GM12878 (cell line): Measurements from ENCODE around the gene B3GNT9. TPM values are rescaled to one million over a fixed set of nuclear protein-coding genes. Genes with fewer than 3 reads are reported as not detected.
A peak's percentile ranks its signal among the peaks of the same experiment; 100 is the strongest.

ENCODE experiments used
- BACH1 ChIP-seq: fragments of 450-650 bp; IDR thresholded peaks from 2 replicates; pipeline ENCODE4 v1.6.1; 2017; ENCODE audit warnings: mild to moderate bottlenecking, borderline replicate concordance
- CREB1 ChIP-seq: IDR thresholded peaks from 2 replicates; pipeline ENCODE4 v1.6.1; 2012; ENCODE audit warnings: low read depth, mild to moderate bottlenecking, inconsistent platforms
- ETV6 ChIP-seq, 2 experiments: fragments of 450-650 bp in 1 of 2; IDR thresholded peaks in 1 of 2; conservative IDR thresholded peaks in 1 of 2; 2 replicates each; pipeline ENCODE4 v1.6.1; 2014; ENCODE audit warnings: antibody characterized with exemption in 1 of 2, borderline replicate concordance in 1 of 2, low read depth in 1 of 2, mild to moderate bottlenecking in 1 of 2, moderate library complexity in 1 of 2
- FOXM1 ChIP-seq: IDR thresholded peaks from 2 replicates; pipeline ENCODE4 v1.6.1; 2012; ENCODE audit warnings: low read depth, mild to moderate bottlenecking, inconsistent platforms, low read length, moderate library complexity
- HCFC1 ChIP-seq: fragments of 150-350 bp; IDR thresholded peaks from 2 replicates; pipeline ENCODE4 v1.6.1; 2014; ENCODE audit warnings: low read length
- HDAC6 ChIP-seq: fragments of 200-600 bp; sonication (generic); IDR thresholded peaks from one replicate; pipeline ENCODE4 v1.8.0; 2017; ENCODE audit warnings: antibody characterized with exemption; ENCODE audit not compliant: unreplicated experiment
- HDGF ChIP-seq: fragments of 450-650 bp; IDR thresholded peaks from 2 replicates; pipeline ENCODE4 v1.6.1; 2016; ENCODE audit warnings: antibody characterized with exemption
- IKZF2 ChIP-seq, 2 experiments: fragments of 450-650 bp; IDR thresholded peaks; 2 replicates each; pipeline ENCODE4 v1.6.1; 2017; ENCODE audit warnings: mild to moderate bottlenecking in 2 of 2, moderate library complexity in 2 of 2
- LARP7 ChIP-seq: fragments of 450-650 bp; IDR thresholded peaks from 2 replicates; pipeline ENCODE4 v1.6.1; 2017; ENCODE audit warnings: mild to moderate bottlenecking
- MEF2A ChIP-seq: IDR thresholded peaks from 2 replicates; pipeline ENCODE4 v1.6.1; 2011; ENCODE audit warnings: low read depth, mild to moderate bottlenecking, low read length, moderate library complexity; ENCODE audit not compliant: insufficient read depth
- MEF2B ChIP-seq: fragments of 450-650 bp; IDR thresholded peaks from 2 replicates; pipeline ENCODE4 v1.6.1; 2018; ENCODE audit warnings: mild to moderate bottlenecking, moderate library complexity; ENCODE audit not compliant: partially characterized antibody, poor library complexity, severe bottlenecking
- SIX5 ChIP-seq: IDR thresholded peaks from 2 replicates; pipeline ENCODE4 v1.6.1; 2011; ENCODE audit warnings: mild to moderate bottlenecking, low read depth, low read length, moderate library complexity; ENCODE audit not compliant: severe bottlenecking
- TCF12 ChIP-seq: IDR thresholded peaks from 2 replicates; pipeline ENCODE4 v1.6.1; 2011; ENCODE audit warnings: low read depth, mild to moderate bottlenecking, low read length
- TCF3 ChIP-seq: IDR thresholded peaks from 2 replicates; pipeline ENCODE4 v1.6.1; 2012; ENCODE audit warnings: low read depth, mild to moderate bottlenecking, low read length, borderline replicate concordance; ENCODE audit not compliant: insufficient read depth
- polyA plus RNA-seq, 11 experiments: library from polyadenylated mRNA; depleted of rRNA in 4 of 11; unstranded in 6 of 11; stranded (reverse) in 5 of 11; fragments of >200 nt; fragmentation: Nextera tagmentation in 4 of 11; fragmentation: Illumina TruSeq in 1 of 11; extraction: Ambion mirVana in 4 of 11; extraction: Trizol in 1 of 11; gene quantifications; 1 replicate in 1 of 11; 2 replicates in 10 of 11; pipeline versions ENCODE4 v1.2.1 to v1.2.3, GENCODE V29; 2011 to 2016; ENCODE audit warnings: inconsistent platforms in 2 of 11, missing spikeins in 2 of 11, low read depth in 1 of 11
- total RNA-seq, 4 experiments: library from RNA; depleted of rRNA in 3 of 4; stranded (reverse); fragments of >200 nt in 3 of 4; fragmentation: Illumina TruSeq in 1 of 4; extraction: Trizol in 1 of 4; gene quantifications; 2 replicates each; pipeline versions ENCODE4 v1.2.1 to v1.2.3, GENCODE V29; 2013 to 2021
- TF ChIP-seq, protein P1 (sequence below): IDR thresholded peaks from 2 replicates; pipeline ENCODE4 v1.6.1; 2012; ENCODE audit warnings: improper control_type of control experiment, low read depth, low read length; ENCODE audit not compliant: insufficient replicate concordance
- TF ChIP-seq, protein P2 (sequence below): fragments of 450-650 bp; IDR thresholded peaks from 2 replicates; pipeline ENCODE4 v1.6.1; 2016; ENCODE audit warnings: mild to moderate bottlenecking
- TF ChIP-seq, protein P3 (sequence below): IDR thresholded peaks from 2 replicates; pipeline ENCODE4 v1.6.1; 2012; ENCODE audit warnings: low read depth, low read length, improper control_type of control experiment
- TF ChIP-seq, protein P4 (sequence below): IDR thresholded peaks from 2 replicates; pipeline ENCODE4 v1.6.1; 2011; ENCODE audit warnings: borderline replicate concordance, low read depth, mild to moderate bottlenecking, moderate library complexity, mixed read lengths, low read length; ENCODE audit not compliant: insufficient read depth; ENCODE audit errors: extremely low read length
- TF ChIP-seq, protein P5 (sequence below): IDR thresholded peaks from 2 replicates; pipeline ENCODE4 v1.6.1; 2012; ENCODE audit warnings: low read depth, low read length, improper control_type of control experiment

Gene B3GNT9
- total and polyA plus RNA-seq, 10 of the 15 experiments (the other 5 are each of a cell fraction or from before 2014, with no cell fraction given): 0.08 to 5.0 (median 1.9) TPM

DNA sequence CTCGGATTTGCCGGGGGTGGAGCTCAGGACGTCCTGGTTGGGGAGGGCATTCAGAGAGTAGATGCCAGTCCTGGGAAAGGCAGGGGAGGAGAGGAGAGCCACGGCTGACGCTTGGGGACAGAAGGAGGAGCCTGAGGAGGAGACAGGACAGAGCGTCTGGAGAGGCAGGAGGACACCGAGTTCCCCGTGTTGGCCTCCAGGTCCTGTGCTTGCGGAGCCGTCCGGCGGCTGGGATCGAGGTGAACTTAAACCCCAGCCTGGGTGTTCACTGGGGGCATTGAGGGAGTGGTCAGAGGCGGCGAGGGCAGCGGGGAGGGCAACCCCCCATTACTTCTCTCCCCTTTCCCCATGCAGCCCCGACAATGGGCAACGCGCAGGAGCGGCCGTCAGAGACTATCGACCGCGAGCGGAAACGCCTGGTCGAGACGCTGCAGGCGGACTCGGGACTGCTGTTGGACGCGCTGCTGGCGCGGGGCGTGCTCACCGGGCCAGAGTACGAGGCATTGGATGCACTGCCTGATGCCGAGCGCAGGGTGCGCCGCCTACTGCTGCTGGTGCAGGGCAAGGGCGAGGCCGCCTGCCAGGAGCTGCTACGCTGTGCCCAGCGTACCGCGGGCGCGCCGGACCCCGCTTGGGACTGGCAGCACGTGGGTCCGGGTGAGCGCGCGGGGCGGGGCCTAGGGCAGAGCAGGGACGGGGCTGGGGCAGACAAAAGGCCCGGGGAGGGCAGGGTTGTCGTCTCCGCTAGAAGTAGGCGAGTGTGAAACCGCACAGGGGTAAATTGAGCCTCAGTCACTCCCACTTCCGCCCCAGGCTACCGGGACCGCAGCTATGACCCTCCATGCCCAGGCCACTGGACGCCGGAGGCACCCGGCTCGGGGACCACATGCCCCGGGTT is 23.3 kb upstream of the B3GNT9 start (continued):
- TF ChIP-seq, protein P1, sequence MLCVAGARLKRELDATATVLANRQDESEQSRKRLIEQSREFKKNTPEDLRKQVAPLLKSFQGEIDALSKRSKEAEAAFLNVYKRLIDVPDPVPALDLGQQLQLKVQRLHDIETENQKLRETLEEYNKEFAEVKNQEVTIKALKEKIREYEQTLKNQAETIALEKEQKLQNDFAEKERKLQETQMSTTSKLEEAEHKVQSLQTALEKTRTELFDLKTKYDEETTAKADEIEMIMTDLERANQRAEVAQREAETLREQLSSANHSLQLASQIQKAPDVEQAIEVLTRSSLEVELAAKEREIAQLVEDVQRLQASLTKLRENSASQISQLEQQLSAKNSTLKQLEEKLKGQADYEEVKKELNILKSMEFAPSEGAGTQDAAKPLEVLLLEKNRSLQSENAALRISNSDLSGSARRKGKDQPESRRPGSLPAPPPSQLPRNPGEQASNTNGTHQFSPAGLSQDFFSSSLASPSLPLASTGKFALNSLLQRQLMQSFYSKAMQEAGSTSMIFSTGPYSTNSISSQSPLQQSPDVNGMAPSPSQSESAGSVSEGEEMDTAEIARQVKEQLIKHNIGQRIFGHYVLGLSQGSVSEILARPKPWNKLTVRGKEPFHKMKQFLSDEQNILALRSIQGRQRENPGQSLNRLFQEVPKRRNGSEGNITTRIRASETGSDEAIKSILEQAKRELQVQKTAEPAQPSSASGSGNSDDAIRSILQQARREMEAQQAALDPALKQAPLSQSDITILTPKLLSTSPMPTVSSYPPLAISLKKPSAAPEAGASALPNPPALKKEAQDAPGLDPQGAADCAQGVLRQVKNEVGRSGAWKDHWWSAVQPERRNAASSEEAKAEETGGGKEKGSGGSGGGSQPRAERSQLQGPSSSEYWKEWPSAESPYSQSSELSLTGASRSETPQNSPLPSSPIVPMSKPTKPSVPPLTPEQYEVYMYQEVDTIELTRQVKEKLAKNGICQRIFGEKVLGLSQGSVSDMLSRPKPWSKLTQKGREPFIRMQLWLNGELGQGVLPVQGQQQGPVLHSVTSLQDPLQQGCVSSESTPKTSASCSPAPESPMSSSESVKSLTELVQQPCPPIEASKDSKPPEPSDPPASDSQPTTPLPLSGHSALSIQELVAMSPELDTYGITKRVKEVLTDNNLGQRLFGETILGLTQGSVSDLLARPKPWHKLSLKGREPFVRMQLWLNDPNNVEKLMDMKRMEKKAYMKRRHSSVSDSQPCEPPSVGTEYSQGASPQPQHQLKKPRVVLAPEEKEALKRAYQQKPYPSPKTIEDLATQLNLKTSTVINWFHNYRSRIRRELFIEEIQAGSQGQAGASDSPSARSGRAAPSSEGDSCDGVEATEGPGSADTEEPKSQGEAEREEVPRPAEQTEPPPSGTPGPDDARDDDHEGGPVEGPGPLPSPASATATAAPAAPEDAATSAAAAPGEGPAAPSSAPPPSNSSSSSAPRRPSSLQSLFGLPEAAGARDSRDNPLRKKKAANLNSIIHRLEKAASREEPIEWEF: no peak
- no peak for TF ChIP-seq FOXM1
- no peak for TF ChIP-seq MEF2A
- no peak for TF ChIP-seq IKZF2 (IDR thresholded peaks at IDR 0.05)
- TF ChIP-seq, protein P2, sequence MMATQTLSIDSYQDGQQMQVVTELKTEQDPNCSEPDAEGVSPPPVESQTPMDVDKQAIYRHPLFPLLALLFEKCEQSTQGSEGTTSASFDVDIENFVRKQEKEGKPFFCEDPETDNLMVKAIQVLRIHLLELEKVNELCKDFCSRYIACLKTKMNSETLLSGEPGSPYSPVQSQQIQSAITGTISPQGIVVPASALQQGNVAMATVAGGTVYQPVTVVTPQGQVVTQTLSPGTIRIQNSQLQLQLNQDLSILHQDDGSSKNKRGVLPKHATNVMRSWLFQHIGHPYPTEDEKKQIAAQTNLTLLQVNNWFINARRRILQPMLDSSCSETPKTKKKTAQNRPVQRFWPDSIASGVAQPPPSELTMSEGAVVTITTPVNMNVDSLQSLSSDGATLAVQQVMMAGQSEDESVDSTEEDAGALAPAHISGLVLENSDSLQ: no peak
- peak; percentile 37 for TF ChIP-seq MEF2B
- no peak for TF ChIP-seq TCF12
- TF ChIP-seq HDGF: no peak; the same call in 1 of the 2 replicates
- 0 out of 2 replicates have a peak, but pooled peaks have one; percentile 25 for TF ChIP-seq CREB1
- TF ChIP-seq BACH1: peak; percentile 48; the same call in 1 of the 2 replicates
- no peak for TF ChIP-seq TCF3
- TF ChIP-seq, protein P3, sequence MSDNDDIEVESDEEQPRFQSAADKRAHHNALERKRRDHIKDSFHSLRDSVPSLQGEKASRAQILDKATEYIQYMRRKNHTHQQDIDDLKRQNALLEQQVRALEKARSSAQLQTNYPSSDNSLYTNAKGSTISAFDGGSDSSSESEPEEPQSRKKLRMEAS: peak; percentile 84
- TF ChIP-seq SIX5: no peak
- TF ChIP-seq, protein P4, sequence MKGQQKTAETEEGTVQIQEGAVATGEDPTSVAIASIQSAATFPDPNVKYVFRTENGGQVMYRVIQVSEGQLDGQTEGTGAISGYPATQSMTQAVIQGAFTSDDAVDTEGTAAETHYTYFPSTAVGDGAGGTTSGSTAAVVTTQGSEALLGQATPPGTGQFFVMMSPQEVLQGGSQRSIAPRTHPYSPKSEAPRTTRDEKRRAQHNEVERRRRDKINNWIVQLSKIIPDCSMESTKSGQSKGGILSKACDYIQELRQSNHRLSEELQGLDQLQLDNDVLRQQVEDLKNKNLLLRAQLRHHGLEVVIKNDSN: peak; percentile 53
- TF ChIP-seq HCFC1: no peak
- peak; percentile 77; the same call in 1 of the 2 replicates for TF ChIP-seq LARP7
- TF ChIP-seq ETV6 (conservative IDR thresholded peaks at IDR 0.05 in 1 of 2, IDR thresholded peaks at IDR 0.05 in 1 of 2; ENCODE audit: borderline replicate concordance in 1 of 2, low read depth in 1 of 2): no peak
- TF ChIP-seq, protein P5, sequence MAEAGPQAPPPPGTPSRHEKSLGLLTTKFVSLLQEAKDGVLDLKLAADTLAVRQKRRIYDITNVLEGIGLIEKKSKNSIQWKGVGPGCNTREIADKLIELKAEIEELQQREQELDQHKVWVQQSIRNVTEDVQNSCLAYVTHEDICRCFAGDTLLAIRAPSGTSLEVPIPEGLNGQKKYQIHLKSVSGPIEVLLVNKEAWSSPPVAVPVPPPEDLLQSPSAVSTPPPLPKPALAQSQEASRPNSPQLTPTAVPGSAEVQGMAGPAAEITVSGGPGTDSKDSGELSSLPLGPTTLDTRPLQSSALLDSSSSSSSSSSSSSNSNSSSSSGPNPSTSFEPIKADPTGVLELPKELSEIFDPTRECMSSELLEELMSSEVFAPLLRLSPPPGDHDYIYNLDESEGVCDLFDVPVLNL: no peak
- TF ChIP-seq HDAC6: no peak
